ENCODE results near the gene RPS19BP1. TPM values are rescaled to one million over a fixed set of nuclear protein-coding genes. Genes with fewer than 3 reads are reported as not detected.

RPS19BP1 gene
- polyA plus RNA-seq, 1 experiment = 66.7 TPM

DNA sequence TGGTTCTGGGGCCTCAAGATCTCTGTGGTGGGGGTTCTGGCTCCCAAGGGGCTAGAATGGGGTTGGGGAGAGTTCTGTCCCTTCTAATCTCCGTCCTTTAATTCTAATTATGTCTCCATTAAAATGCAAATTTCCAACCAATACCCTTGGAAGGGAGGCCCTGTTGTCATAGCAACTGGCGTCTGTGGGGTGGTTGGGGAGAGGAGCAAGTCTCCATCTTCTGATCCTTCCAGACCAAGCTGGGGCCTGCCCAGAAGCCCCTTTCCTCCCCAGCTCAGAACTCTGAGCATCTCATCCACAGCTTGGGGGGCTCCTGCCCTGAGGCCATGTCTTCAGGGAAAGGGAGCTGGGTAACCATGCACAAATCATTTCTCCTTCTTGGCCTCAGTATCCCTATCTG is 5.4 kb upstream of the RPS19BP1 start:
- ChIA-PET POLR2A (no interaction called here), CTCF (interaction anchor here (1.0 to 24.6 kb wide), 2 partner anchors 9 to 493 kb away, joined by 5 to 476 read pairs; no protein-coding TSS in a partner anchor)

GRCh38 chr22:39536711-39537110 is 4.2 kb upstream of the RPS19BP1 start:
- Histone ChIP-seq H3K36me3 (ENCODE audit: control insufficient read depth, insufficient read depth, low read length) (no peaks in the 10 kb centered on the region), H3K27me3 (ENCODE audit: control insufficient read depth, insufficient read depth, low read length) (peaks cover 2% of the 10 kb centered on the region), H3K4me3 (ENCODE audit: low read depth, low read length) (no peak overlapping the region)
- ChIA-PET POLR2A (no interaction called here), CTCF (interaction anchor here (1.0 to 24.6 kb wide), 4 partner anchors 8 to 507 kb away, joined by 5 to 476 read pairs (median 20); no protein-coding TSS in a partner anchor)
- DNase-seq (ENCODE audit: low read depth) = no peak
- TF ChIP-seq CTCF (IDR thresholded peaks at IDR 0.05; ENCODE audit: insufficient read depth, low read depth, low read length) = no peak

More for the DNA sequence above, 5.4 kb upstream of the RPS19BP1 start:
- Histone ChIP-seq H3K4me3 (ENCODE audit: low read depth, low read length) (no peak overlapping the region), H3K27me3 (ENCODE audit: control insufficient read depth, insufficient read depth, low read length) (peaks cover 2% of the 10 kb centered on the region), H3K36me3 (ENCODE audit: control insufficient read depth, insufficient read depth, low read length) (no peaks in the 10 kb centered on the region)
- TF ChIP-seq CTCF (IDR thresholded peaks at IDR 0.05; ENCODE audit: insufficient read depth, low read depth, low read length) = no peak
- DNase-seq (ENCODE audit: low read depth) = no peak

DNA sequence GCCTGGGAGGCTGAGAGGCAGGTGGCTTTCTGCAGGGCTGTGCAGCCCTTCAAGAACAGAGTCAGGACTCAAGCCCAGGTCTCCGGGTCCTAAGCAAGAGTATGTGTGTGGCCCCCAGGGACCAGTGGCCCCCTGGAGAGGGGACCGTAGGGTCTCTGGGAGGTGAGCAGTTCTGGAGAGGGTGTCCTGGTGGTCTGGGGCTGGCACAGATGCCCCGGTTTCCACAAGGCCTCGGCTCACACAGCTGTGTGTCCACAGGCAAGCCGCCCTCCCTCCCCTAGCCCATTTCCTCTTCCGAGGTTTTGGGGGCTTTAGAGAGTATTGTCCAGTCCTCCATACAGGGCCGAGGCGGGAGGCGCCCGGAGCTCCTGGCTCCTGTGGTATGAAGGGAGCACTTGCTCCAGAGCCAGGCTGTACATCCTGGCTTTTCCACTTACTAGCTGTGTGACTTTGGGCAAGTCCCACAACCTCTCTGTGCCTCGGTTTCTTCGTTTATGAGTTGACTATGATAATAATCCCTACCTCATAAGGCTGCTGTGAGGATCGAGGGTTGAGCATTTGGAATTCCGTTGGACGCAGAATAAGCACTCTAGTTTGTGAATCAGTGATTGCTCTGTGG is 3.4 kb upstream of the RPS19BP1 start:
- Histone ChIP-seq H3K27me3 (ENCODE audit: control insufficient read depth, insufficient read depth, low read length) (peaks cover 2% of the 10 kb centered on the region), H3K36me3 (ENCODE audit: control insufficient read depth, insufficient read depth, low read length) (peaks cover under 1% of the 10 kb centered on the region; the same call in 1 of the 2 replicates), H3K4me3 (ENCODE audit: low read depth, low read length) (no peak overlapping the region)
- ChIA-PET CTCF (interaction anchor here (0.6 to 24.6 kb wide), 9 partner anchors 9 to 508 kb away, joined by 3 to 476 read pairs (median 6); no protein-coding TSS in a partner anchor), POLR2A (no interaction called here)
- no peak for DNase-seq (ENCODE audit: low read depth)
- TF ChIP-seq CTCF (IDR thresholded peaks at IDR 0.05; ENCODE audit: insufficient read depth, low read depth, low read length) = no peak

GRCh38 chr22:39535357-39535725 is 2.8 kb upstream of the RPS19BP1 start:
- no peak for DNase-seq (ENCODE audit: low read depth)
- Histone ChIP-seq H3K36me3 (ENCODE audit: control insufficient read depth, insufficient read depth, low read length) (peaks cover 2% of the 10 kb centered on the region; the same call in 1 of the 2 replicates), H3K27me3 (ENCODE audit: control insufficient read depth, insufficient read depth, low read length) (peaks cover 2% of the 10 kb centered on the region), H3K4me3 (ENCODE audit: low read depth, low read length) (no peak overlapping the region)
- CTCF ChIA-PET = interaction anchor here (0.6 to 24.6 kb wide), 23 partner anchors 9 to 829 kb away, joined by 3 to 476 read pairs (median 3); no protein-coding TSS in a partner anchor
- POLR2A ChIA-PET = no interaction called here
- no peak for TF ChIP-seq CTCF (IDR thresholded peaks at IDR 0.05; ENCODE audit: insufficient read depth, low read depth, low read length)

GRCh38 chr22:39534591-39535356 is 2.2 kb upstream of the RPS19BP1 start:
- TF ChIP-seq CTCF (IDR thresholded peaks at IDR 0.05; ENCODE audit: insufficient read depth, low read depth, low read length) = peak; percentile 88
- peaks cover 2% of the 10 kb centered on the region for H3K36me3 ChIP-seq (ENCODE audit: control insufficient read depth, insufficient read depth, low read length)
- DNase-seq (ENCODE audit: low read depth) = no peak
- H3K4me3 ChIP-seq (ENCODE audit: low read depth, low read length) = no peak overlapping the region
- CTCF ChIA-PET = interaction anchor here (0.6 to 24.6 kb wide), 27 partner anchors 10 to 1112 kb away, joined by 3 to 476 read pairs (median 3); no protein-coding TSS in a partner anchor
- H3K27me3 ChIP-seq (ENCODE audit: control insufficient read depth, insufficient read depth, low read length) = no peaks in the 10 kb centered on the region; the same call in 1 of the 2 replicates
- POLR2A ChIA-PET = no interaction called here

Measured in BJ (cell line).